Left forelimb (tissue), 1 donor: ENCODE data around the gene SORCS2.

ENCODE experiments used
- DNase-seq: peaks from one replicate; pipeline ENCODE4 v3.0.0-alpha.2; 2018; ENCODE audit warnings: low spot score

The SORCS2 gene

DNA sequence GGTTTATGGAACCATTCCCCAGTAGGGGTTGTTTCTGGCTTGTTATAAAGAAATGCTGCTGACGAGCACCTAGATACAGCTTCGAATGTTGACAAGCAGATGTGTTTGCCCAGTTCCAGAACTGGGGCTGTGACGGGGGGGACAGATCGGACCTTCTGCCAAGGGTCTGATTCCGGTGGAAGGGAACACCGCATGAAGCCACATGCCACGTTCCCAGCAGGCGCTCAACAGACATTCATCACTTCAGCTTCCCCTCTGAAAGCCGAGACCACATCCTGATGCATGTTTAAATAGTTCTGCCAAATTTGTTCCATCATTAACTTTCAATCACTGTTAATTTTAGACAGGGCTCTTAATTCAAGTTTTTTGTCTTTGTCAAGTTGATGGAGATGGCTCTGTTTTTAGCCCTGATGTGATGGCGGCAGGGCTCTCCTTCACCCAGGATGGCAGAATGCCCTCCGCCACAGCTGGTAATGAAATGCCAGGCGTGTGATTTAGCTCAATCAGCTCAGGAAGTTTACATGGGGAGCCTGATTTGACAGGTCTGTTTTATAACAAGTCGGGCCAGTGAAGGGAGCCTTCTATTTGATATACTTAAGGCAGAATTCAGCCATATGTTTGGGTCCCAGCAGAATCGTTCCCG lies 185.0 kb downstream of the SORCS2 start:
- no peak for DNase-seq

DNA sequence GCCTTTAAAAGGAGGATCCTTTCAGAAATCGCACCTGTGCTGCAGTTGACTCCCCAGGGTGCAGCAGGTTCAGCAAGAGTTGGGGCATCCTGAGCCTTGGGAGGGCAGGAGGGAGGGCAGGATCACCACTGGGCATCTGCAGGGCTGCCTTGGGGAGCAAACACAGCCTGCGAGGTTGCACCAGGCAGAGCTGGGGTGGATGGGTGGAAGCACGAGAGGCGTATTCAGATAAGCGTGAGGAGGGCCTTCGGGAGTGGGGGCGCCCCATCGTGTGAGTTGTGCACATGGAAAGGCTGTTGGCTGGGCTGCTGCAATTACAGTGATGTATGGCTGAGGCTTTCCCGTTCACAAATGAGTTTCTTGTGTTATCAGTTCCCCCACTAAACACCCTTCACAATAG lies 186.8 kb downstream of the SORCS2 start:
- DNase-seq: no peak

DNA sequence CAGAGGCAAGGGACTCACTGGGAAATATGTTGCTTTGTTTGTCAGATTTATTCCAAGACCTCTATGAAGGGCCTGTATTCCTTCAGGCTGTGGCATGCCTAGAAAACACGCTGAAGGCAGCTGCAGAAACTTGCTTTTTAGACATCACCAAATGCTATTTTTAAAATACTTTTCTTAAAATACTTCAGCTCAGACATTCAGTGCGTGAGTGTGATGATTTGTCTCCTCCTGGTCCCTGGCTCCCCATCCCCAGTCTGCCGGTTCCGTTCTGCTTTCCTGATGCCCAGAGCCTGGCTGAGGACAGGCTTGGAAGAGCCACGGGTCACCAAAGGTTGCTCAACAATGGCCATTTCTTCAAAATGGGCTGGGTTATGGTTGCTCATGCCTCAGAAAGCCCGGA lies 187.4 kb downstream of the SORCS2 start:
- no peak for DNase-seq

DNA sequence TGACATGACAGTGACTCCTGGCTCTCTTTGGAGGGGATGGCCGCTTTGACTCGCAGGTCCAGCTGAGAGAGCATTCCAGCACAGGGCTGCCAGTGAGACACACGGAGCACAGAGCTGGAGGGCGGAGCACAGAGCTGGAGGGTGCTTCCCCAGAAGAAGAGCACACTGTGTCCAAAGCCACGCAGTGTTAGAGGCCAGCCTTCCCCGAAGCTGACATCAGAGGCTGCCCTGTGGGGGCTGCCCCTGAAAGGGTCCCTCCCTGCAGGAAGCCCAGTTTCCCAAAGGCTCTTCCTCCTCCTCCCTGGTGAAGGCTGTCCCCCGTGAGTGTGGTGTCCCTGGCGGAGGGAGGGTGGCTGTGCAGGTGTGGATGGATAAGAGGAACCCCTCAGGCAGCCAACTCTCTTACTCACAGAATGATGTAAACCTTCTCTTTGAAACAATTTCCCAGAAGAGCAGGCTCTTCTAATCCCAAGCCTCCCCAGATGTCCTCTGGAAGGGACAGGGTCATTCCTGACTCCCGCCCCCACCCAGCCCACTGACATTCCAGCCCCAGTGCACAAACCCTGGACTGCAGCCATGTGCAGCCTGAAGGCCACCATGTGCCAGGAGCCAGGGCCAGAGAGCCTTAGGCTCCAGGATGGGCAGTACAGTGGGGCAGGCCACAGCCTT lies 189.0 kb downstream of the SORCS2 start:
- no peak for DNase-seq

DNA sequence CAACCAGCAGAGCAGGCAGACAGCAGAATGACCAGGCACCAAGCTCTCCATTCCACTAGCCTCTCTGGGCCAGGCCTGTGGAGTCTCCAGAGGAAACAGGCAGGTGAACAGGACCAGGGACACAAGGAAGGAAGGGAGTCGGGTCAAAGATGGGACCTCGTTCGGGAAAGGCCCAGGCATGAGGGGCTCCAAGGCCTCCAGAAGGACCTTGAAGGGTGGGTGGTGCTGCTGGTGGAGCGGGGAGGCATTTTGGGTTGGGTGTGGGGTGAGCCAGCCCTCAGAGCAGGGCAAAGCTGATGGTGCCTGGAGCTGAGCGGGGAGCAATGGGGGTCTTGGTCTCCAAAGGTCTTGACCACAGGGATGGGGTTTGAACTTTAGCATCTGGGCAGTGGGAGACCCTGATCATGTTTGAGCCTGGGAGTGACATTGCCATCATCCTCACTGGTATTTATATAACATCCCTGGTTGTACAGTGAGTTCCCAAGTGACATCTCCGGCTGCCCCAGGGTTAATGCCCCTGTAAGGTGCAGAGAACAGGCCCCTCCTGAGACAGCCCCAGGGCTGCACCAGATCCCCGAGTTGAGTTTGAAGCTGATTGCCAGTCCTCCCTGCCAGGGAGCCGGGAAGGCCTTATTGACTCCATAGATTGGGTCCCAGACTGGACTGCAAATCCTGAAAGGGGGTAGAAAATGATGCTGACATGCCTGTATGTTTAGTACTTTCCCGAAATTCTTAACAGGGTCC lies 189.7 kb downstream of the SORCS2 start:
- DNase-seq: peak; percentile 47

- peak; percentile 30 for DNase-seq
These were observed 190.3 kb downstream of the SORCS2 start for GRCh38 chr4:7382634-7383014.

GRCh38 chr4:7383266-7383665 lies 190.9 kb downstream of the SORCS2 start:
- peak; percentile 41 for DNase-seq

GRCh38 chr4:7384003-7384928 lies 191.9 kb downstream of the SORCS2 start:
- peak; percentile 42 for DNase-seq

GRCh38 chr4:7384929-7385890 lies 192.9 kb downstream of the SORCS2 start:
- DNase-seq: peak; percentile 47

- DNase-seq: no peak
These were observed 195.6 kb downstream of the SORCS2 start for GRCh38 chr4:7387925-7388324.

DNA sequence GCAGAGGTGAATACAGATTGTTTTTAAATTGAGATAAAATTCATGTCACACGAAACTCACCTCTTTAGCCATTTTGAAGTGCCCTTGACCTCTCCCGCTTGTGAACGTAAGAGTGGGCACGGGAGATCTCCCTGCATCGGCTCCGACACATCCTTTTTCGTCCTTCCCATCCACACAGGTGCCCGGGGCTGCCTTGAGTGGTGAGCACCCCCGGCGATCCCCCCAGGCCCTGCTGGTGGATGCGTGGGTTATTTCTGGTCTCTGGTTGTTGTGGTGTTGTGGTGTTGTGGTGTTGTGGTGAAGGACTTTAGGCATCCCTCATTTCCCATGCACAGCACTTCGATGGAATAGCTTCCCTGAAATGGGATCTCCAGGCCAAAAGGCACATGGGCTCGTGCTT lies 196.3 kb downstream of the SORCS2 start:
- no peak for DNase-seq

DNA sequence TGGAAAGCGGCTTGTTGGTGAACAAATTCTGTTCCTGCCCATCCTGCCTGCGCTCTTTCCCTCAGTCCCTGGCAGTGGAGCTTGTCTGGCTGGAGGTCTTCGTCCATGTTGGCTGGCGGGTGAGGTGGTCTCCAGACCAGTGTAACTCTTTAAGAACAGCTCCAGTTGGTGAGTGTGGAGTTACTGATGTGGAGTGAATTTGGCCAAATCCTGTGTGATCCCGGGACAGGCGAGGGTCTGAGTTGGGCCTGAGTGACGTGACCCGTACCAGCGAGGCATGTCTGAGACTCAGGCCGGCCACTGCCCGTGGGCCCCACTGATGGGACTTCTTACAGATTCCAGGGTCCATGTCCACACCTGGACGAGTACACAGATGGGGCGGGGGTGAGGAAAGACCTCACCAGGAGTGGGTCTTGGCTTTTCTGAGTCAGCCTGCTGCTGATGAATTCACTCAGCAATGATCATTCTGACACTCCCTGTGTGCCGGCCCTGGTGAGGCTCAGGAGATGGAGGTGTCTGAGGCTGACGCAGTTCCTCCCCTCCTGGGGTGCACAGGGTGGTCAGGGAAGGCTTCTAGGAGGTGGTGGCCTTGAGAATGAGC lies 196.9 kb downstream of the SORCS2 start:
- peak; percentile 55 for DNase-seq

GRCh38 chr4:7389719-7390118 lies 197.4 kb downstream of the SORCS2 start:
- peak; percentile 51 for DNase-seq

- peak; percentile 57 for DNase-seq
These were observed 198.0 kb downstream of the SORCS2 start for GRCh38 chr4:7390336-7390735.

- peak; percentile 25 for DNase-seq
These were observed 198.7 kb downstream of the SORCS2 start for GRCh38 chr4:7390906-7391636.

DNA sequence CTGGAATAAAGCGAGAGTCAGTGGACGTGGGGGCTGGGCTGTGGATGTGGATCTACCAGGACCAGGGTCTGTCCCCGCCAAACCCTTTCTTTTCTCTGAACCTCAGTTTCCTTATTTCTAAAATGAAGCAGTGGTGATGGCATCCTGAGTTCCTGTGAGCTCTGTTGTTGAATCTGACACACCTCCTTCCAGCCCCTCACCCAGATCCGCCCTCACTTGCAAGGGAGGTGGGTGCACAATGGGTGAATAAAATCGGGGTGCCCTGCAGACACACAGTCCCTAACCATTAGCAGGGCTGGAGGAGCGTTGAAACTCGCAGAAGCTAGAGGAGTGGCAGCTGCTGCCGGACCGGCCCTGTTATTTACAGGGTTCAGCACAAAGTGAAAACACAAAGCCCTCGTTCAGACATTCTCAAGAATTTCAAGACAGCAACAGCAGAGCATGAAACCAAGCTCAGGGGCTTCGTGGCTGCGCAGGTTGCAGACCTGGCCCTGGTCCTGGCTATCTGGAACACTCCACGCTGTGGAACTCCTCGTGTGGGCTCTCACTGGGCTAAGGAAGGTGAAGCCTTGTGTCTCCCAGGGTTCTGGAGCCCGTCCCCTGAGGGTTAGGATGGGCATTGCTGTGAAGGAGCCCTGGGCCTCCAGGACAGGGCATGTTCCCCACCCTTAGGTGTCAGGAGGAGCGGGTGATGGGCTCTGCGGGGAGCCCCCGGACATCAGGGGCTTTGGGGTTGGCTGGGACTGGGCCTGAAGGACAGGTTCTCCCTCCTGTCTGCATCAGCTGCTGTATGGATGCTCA lies 199.5 kb downstream of the SORCS2 start:
- DNase-seq: peak; percentile 50

DNA sequence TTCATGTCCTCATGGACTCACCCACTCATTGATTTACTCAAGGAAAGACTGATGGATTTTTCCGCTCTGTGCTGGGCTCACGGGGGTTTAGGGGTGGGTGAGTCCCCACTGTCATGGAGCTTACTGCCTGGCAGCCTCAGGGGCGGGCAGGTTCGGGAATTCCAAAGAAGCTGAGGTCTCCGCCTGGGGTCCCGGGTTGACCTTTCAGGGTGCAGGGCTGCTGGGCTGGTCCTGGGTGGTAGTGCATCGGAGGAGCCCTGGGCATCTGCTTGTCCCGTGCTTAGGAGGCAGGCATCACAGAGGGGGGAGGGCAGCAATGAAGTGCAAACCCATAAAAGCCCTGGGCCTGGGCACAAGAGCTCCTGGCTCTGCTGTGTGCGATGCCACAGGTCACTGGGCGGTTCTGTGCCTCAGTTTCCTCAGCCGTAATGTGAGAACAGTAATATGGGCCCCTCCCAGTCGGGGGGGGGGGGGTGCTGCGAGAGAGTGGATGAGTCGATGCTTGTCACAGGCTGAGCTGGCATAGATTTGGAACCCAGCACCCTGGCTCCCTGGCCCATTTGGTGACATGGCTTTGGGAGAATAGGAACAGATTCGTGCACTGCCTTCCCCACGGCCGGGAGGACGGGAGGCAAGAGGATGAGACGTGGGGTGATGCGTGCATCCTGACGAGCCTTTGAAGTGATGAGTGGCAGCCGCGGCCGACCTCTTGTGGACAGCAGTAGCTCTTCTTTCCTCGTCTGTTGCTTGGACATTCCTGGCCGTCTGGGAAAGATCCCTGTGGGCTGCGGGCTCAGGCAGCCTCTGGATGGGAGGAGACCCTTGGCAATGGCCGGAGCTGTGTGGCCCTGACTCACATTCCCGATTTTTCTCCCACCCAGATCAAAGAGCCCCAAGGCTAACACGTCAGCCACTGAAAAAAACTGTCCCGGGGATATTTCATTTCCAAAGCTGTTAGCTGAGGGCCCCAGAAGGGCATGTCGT lies 200.4 kb downstream of the SORCS2 start:
- peak; percentile 66 for DNase-seq
